MM.1S (cell line): Measurements from ENCODE around the gene UGT1A7.
"Not testable (repeated sequence)": the region's sequence is repeated elsewhere in the genome, so short reads cannot be mapped to it uniquely, and the experiment has no call there.

Experiments used
- DNase-seq: peaks from one replicate; pipeline ENCODE4 v3.0.0-alpha.2; 2015
- H2AFZ ChIP-seq: fragments of 300-600 bp; sonication (generic); 2 replicates; pipeline ENCODE4 v1.6.0; 2016; ENCODE audit warnings: antibody characterized with exemption, low read length
- H3F3A ChIP-seq: fragments of 300-600 bp; sonication (generic); 2 replicates; pipeline ENCODE4 v1.6.1; 2016; ENCODE audit warnings: mild to moderate bottlenecking, antibody characterized with exemption, low read length, moderate library complexity, mixed read lengths; ENCODE audit not compliant: insufficient read depth
- H3K27ac ChIP-seq: fragments of 300-600 bp; sonication (generic); 2 replicates; pipeline ENCODE4 v1.5.1; 2016; ENCODE audit warnings: mild to moderate bottlenecking, low read length
- H3K27me3 ChIP-seq: fragments of 300-600 bp; sonication (generic); replicated peaks from 2 replicates; pipeline ENCODE4 v1.6.0; 2016; ENCODE audit warnings: low read length; ENCODE audit not compliant: insufficient read depth
- H3K36me3 ChIP-seq: fragments of 300-600 bp; sonication (generic); replicated peaks from 2 replicates; pipeline ENCODE4 v1.6.1; 2016; ENCODE audit warnings: mild to moderate bottlenecking, low read length, mixed read lengths; ENCODE audit not compliant: insufficient read depth
- H3K4me1 ChIP-seq: fragments of 300-600 bp; sonication (generic); 2 replicates; pipeline ENCODE4 v1.6.1; 2016; ENCODE audit warnings: low read length, mixed read lengths
- H3K4me2 ChIP-seq: fragments of 300-600 bp; sonication (generic); 2 replicates; pipeline ENCODE4 v1.6.0; 2016; ENCODE audit warnings: low read depth, low read length
- H3K4me3 ChIP-seq: fragments of 300-600 bp; sonication (generic); 2 replicates; pipeline ENCODE4 v1.5.1; 2016; ENCODE audit warnings: low read length, mixed read lengths
- H3K79me2 ChIP-seq: fragments of 300-600 bp; sonication (generic); 2 replicates; pipeline ENCODE4 v1.6.1; 2016; ENCODE audit warnings: mixed run types, low read length, mixed read lengths
- H3K9ac ChIP-seq: fragments of 300-600 bp; sonication (generic); 2 replicates; pipeline ENCODE4 v1.6.1; 2016; ENCODE audit warnings: low read length, mixed read lengths
- H3K9me2 ChIP-seq: fragments of 300-600 bp; sonication (generic); replicated peaks from 2 replicates; pipeline ENCODE4 v1.6.1; 2016; ENCODE audit warnings: mild to moderate bottlenecking, low read length, mixed read lengths; ENCODE audit not compliant: insufficient read depth
- H3K9me3 ChIP-seq: fragments of 300-600 bp; sonication (generic); replicated peaks from 2 replicates; pipeline ENCODE4 v1.6.1; 2016; ENCODE audit warnings: mild to moderate bottlenecking, low read length, mixed read lengths; ENCODE audit not compliant: insufficient read depth
- H4K20me1 ChIP-seq: fragments of 300-600 bp; sonication (generic); 2 replicates; pipeline ENCODE4 v1.6.1; 2016; ENCODE audit warnings: mild to moderate bottlenecking, low read length, moderate library complexity, mixed read lengths; ENCODE audit not compliant: insufficient read depth
- CTCF ChIP-seq: fragments of 300-600 bp; sonication (generic); IDR thresholded peaks from 2 replicates; pipeline ENCODE4 v1.5.1; 2016; ENCODE audit warnings: antibody characterized with exemption, low read length, mixed read lengths
- EZH2 ChIP-seq: fragments of 300-600 bp; sonication (generic); optimal IDR thresholded peaks from 2 replicates; pipeline ENCODE3; 2017; ENCODE audit warnings: low read depth, mild to moderate bottlenecking, antibody characterized with exemption, low read length, mixed read lengths
- EZH2phosphoT487 ChIP-seq: fragments of 300-600 bp; sonication (generic); IDR thresholded peaks from 2 replicates; pipeline ENCODE4 v1.6.1; 2018; ENCODE audit warnings: antibody characterized with exemption, low read length

UGT1A7 gene

DNA sequence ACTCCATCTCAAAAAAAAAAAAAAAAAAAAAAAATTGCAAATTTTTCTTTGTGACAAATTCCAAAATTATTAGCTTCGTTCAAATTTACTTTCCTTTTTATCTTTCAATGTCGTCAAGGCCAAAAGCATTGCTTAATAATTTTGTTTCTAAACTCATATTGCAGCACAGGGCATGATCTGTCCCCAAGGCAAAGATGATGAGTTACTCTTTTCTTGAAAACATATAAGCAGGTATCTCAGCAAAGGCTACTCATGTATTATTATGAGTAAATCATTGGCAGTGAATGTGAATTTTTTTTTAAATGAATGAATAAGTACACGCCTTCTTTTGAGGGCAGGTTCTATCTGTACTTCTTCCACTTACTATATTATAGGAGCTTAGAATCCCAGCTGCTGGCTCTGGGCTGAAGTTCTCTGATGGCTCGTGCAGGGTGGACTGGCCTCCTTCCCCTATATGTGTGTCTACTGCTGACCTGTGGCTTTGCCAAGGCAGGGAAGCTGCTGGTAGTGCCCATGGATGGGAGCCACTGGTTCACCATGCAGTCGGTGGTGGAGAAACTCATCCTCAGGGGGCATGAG, at the start of gene UGT1A7:
Gene UGT1A7, plus strand, starts transcription at position 381 of the 579 bp plus-strand sequence. Its CDS starts 37 bp downstream, at position 418.
- TF ChIP-seq CTCF (no peak), EZH2phosphoT487 (no peak), EZH2 (no peak)
- Histone ChIP-seq H3K4me1 (0 out of 2 replicates have a peak, but pooled peaks cover 5% of the 10 kb centered on the region), H3K27ac (no peak within 1 kb of the TSS), H3K9ac (no peak within 1 kb of the TSS), H3K79me2 (no peaks in the 10 kb centered on the region), H3K36me3 (no peaks in the 10 kb centered on the region), H3K4me2 (no peak within 1 kb of the TSS), H3K9me3 (no peaks in the 10 kb centered on the region), H3K27me3 (no peaks in the 10 kb centered on the region), H3K4me3 (no peak within 1 kb of the TSS), H4K20me1 (no peaks in the 10 kb centered on the region), H2AFZ (no peak within 1 kb of the TSS), H3F3A (no peaks in the 10 kb centered on the region), H3K9me2 (no peaks in the 10 kb centered on the region)
- DNase-seq, result no peak

DNA sequence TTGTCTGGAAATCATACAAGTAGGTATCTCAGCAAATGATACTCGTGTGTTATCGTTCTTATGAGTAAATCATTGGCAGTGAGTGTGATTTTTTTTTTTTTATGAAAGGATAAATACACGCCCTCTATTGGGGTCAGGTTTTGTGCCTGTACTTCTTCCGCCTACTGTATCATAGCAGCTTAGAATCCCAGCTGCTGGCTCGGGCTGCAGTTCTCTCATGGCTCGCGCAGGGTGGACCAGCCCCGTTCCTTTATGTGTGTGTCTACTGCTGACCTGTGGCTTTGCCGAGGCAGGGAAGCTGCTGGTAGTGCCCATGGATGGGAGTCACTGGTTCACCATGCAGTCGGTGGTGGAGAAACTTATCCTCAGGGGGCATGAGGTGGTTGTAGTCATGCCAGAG, 45.4 kb upstream of the UGT1A7 start, which contains the start of gene UGT1A10:
Gene UGT1A10, plus strand, starts transcription at position 143 of the 400 bp plus-strand sequence. Its CDS starts 75 bp downstream, at position 218.
- not testable (repeated sequence) for H3K4me2 ChIP-seq, H3K9ac ChIP-seq, H4K20me1 ChIP-seq, H3K27me3 ChIP-seq, H3K9me3 ChIP-seq, H3K9me2 ChIP-seq, H3K36me3 ChIP-seq, H3K79me2 ChIP-seq, H3K4me3 ChIP-seq, H3K27ac ChIP-seq, DNase-seq, H3K4me1 ChIP-seq, H2AFZ ChIP-seq, H3F3A ChIP-seq

- no peaks in the 10 kb centered on the region for H3K9me2 ChIP-seq
- no peaks in the 10 kb centered on the region for H3F3A ChIP-seq
- H2AFZ ChIP-seq, result no peak overlapping the region
- no peaks in the 10 kb centered on the region for H4K20me1 ChIP-seq
- no peak overlapping the region for H3K4me3 ChIP-seq
- H3K36me3 ChIP-seq, result no peaks in the 10 kb centered on the region
- no peak overlapping the region for H3K9ac ChIP-seq
- no peaks in the 10 kb centered on the region for H3K27me3 ChIP-seq
- no peak overlapping the region for H3K27ac ChIP-seq
- no peak overlapping the region for H3K4me2 ChIP-seq
- H3K4me1 ChIP-seq, result no peaks in the 10 kb centered on the region
- TF ChIP-seq EZH2 (no peak), CTCF (no peak), EZH2phosphoT487 (no peak)
- no peak for DNase-seq
- H3K9me3 ChIP-seq, result no peaks in the 10 kb centered on the region
- no peaks in the 10 kb centered on the region for H3K79me2 ChIP-seq
Measured at GRCh38 chr2:233638836-233639235, 42.9 kb upstream of the UGT1A7 start.

DNA sequence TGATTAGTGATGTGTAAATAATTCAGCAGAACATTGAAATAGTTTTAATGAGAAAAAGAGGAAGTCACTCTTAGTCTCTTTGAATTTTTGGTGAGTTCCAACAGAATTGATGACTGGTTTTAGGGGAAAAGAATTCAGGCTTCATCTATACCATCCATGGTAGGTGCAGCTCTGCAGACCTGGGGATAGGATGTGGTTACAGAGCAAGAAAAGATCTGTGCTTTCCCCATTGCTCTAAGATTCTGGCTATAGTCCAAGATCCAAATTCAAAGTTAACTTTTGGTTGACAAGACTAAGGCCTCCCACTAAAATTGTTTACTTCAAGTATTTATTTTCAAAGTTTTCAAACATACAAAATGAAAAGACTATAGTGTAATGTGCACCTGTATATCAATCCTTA, 41.8 kb upstream of the UGT1A7 start:
- H3K4me1 ChIP-seq, result no peaks in the 10 kb centered on the region
- no peaks in the 10 kb centered on the region for H3K9me2 ChIP-seq
- no peaks in the 10 kb centered on the region for H3K9me3 ChIP-seq
- no peaks in the 10 kb centered on the region for H3K36me3 ChIP-seq
- no peak overlapping the region for H3K4me3 ChIP-seq
- no peak overlapping the region for H3K27ac ChIP-seq
- DNase-seq, result no peak
- no peak overlapping the region for H3K4me2 ChIP-seq
- no peaks in the 10 kb centered on the region for H3K79me2 ChIP-seq
- no peak overlapping the region for H2AFZ ChIP-seq
- H3F3A ChIP-seq, result no peaks in the 10 kb centered on the region
- H4K20me1 ChIP-seq, result no peaks in the 10 kb centered on the region
- H3K9ac ChIP-seq, result no peak overlapping the region
- H3K27me3 ChIP-seq, result no peaks in the 10 kb centered on the region
- TF ChIP-seq CTCF, result no peak
- no peak for TF ChIP-seq EZH2phosphoT487
- TF ChIP-seq EZH2, result no peak
